GM12878 (cell line): Measurements from ENCODE around the gene SDHAF2. TPM values are rescaled to one million over a fixed set of nuclear protein-coding genes. Genes with fewer than 3 reads are reported as not detected.
A peak's percentile ranks its signal among the peaks of the same experiment; 100 is the strongest.

ENCODE experiments used
- ATAC-seq: fragments of 200-7000 bp; cut with Tn5 transposase; 3 replicates; pipeline ENCODE4 v1.9.1; 2020; ENCODE audit warnings: mild to moderate bottlenecking, moderate library complexity
- BruUV-seq: library from RNA; stranded (reverse); fragments of 400-500 nt; replicated peaks from 2 replicates; lab custom pipeline; 2021; lab: Mats Ljungman, UMichigan
- CTCF ChIA-PET: fragments of 300-600 bp; sonication (Branson Sonifier 250); formaldehyde crosslinking; extraction: SDS; loops from one replicate; lab custom pipeline; 2021; ENCODE audit warnings: inconsistent platforms; lab: Yijun Ruan, JAX
- POLR2A ChIA-PET: fragments of 350-600 bp; formaldehyde crosslinking; extraction: SDS; loops from one replicate; lab custom pipeline; 2021; ENCODE audit warnings: inconsistent platforms; lab: Charles Lee
- RAD21 ChIA-PET: fragments of 300-600 bp; sonication (Branson Sonifier 250); formaldehyde crosslinking; loops from one replicate; lab custom pipeline; 2023; ENCODE audit warnings: antibody characterized with exemption; ENCODE audit not compliant: unreplicated experiment; lab: Charles Lee
- SMC1A ChIA-PET: fragments of 300-600 bp; sonication (Branson Sonifier 250); formaldehyde crosslinking; loops from one replicate; lab custom pipeline; 2023; ENCODE audit not compliant: unreplicated experiment, uncharacterized antibody; lab: Charles Lee
- DNase-seq: peaks from one replicate; pipeline ENCODE4 v3.0.0-alpha.2; 2011; ENCODE audit warnings: low read depth, low spot score
- FAIRE-seq: peaks from 3 replicates; lab custom pipeline; 2011; peaks lifted over from hg19 to GRCh38; lab: Jason Lieb, UNC
- H2AFZ ChIP-seq: 2 replicates; pipeline ENCODE4 v1.6.0; 2011; ENCODE audit warnings: low read depth, low read length, control low read depth; ENCODE audit not compliant: control insufficient read depth
- H3K27ac ChIP-seq: 2 replicates; pipeline ENCODE4 v1.5.1; 2011; ENCODE audit warnings: control low read depth; ENCODE audit not compliant: control insufficient read depth, insufficient read depth
- H3K27me3 ChIP-seq, 2 experiments: replicated peaks in 1 of 2; 2 replicates each; pipeline versions ENCODE4 v1.6.0 to v1.6.1; 2011; ENCODE audit warnings: low read length in 1 of 2; ENCODE audit not compliant: control insufficient read depth in 2 of 2, insufficient read depth in 2 of 2
- H3K36me3 ChIP-seq, 2 experiments: 2 replicates each; pipeline ENCODE4 v1.5.1; 2011; ENCODE audit warnings: low read length in 1 of 2; ENCODE audit not compliant: control insufficient read depth in 2 of 2, insufficient read depth in 2 of 2
- H3K4me1 ChIP-seq: 2 replicates; pipeline ENCODE4 v1.6.1; 2011; ENCODE audit warnings: mild to moderate bottlenecking, low read length, moderate library complexity, mixed read lengths; ENCODE audit not compliant: control insufficient read depth, insufficient read depth
- H3K4me2 ChIP-seq: 2 replicates; pipeline ENCODE4 v1.6.0; 2011; ENCODE audit warnings: control low read depth; ENCODE audit not compliant: control insufficient read depth, insufficient read depth
- H3K4me3 ChIP-seq: fragments of 200-600 bp; sonication (generic); 2 replicates; pipeline ENCODE4 v1.5.1; 2016
- H3K79me2 ChIP-seq: 2 replicates; pipeline ENCODE4 v1.6.0; 2011; ENCODE audit warnings: low read length; ENCODE audit not compliant: control insufficient read depth, insufficient read depth
- H3K9ac ChIP-seq: 2 replicates; pipeline ENCODE4 v1.8.0; 2011; ENCODE audit warnings: low read length, control low read depth, mixed read lengths; ENCODE audit not compliant: control insufficient read depth, insufficient read depth
- H3K9me3 ChIP-seq: replicated peaks from 3 replicates; pipeline ENCODE4 v1.5.1; 2011; ENCODE audit warnings: mild to moderate bottlenecking, low read length; ENCODE audit not compliant: control insufficient read depth, insufficient read depth
- H4K20me1 ChIP-seq: 2 replicates; pipeline ENCODE4 v1.6.0; 2011; ENCODE audit not compliant: control insufficient read depth, insufficient read depth
- BCL11A ChIP-seq: IDR thresholded peaks from 2 replicates; pipeline ENCODE4 v1.6.1; 2011; ENCODE audit warnings: low read depth, low read length
- IRF4 ChIP-seq: IDR thresholded peaks from 2 replicates; pipeline ENCODE4 v1.6.1; 2011; ENCODE audit warnings: low read depth, low read length
- KLF5 ChIP-seq: fragments of 450-650 bp; IDR thresholded peaks from 2 replicates; pipeline ENCODE4 v1.6.1; 2014; ENCODE audit warnings: mild to moderate bottlenecking; ENCODE audit not compliant: partially characterized antibody
- RUNX3 ChIP-seq: IDR thresholded peaks from 2 replicates; pipeline ENCODE4 v1.6.1; 2012; ENCODE audit warnings: low read length, inconsistent platforms
- SIX5 ChIP-seq: IDR thresholded peaks from 2 replicates; pipeline ENCODE4 v1.6.1; 2011; ENCODE audit warnings: mild to moderate bottlenecking, low read depth, low read length, moderate library complexity; ENCODE audit not compliant: severe bottlenecking
- TBL1XR1 ChIP-seq: IDR thresholded peaks from 2 replicates; pipeline ENCODE4 v1.6.1; 2012; ENCODE audit warnings: low read depth, low read length, improper control_type of control experiment
- ZNF207 ChIP-seq: fragments of 450-650 bp; IDR thresholded peaks from 2 replicates; pipeline ENCODE4 v1.6.1; 2014; ENCODE audit warnings: antibody characterized with exemption, mild to moderate bottlenecking, borderline replicate concordance
- ZNF274 ChIP-seq: IDR thresholded peaks from one replicate; pipeline ENCODE4 v1.8.0; 2011; ENCODE audit not compliant: insufficient read length, insufficient read depth
- WGBS: methylation state at CpG from one replicate; pipeline ENCODE4 v1.1.6; 2016; ENCODE audit warnings: low lambda C conversion rate; ENCODE audit not compliant: insufficient replicate concordance, insufficient coverage; ENCODE audit errors: missing lambda C conversion rate; 5-methylcytosine and 5-hydroxymethylcytosine counted together
- in situ Hi-C: fragments of 300-500 bp; cut with MboI; formaldehyde crosslinking; loops from 9 replicates; pipeline ENCODE4 v1.14.3; 2018; ENCODE audit warnings: mixed read lengths
- intact Hi-C: fragments of 100-400 bp; cut with micrococcal nuclease; formaldehyde crosslinking; loops from one replicate; pipeline ENCODE4 v1.14.2; 2022; ENCODE audit not compliant: unreplicated experiment
- polyA plus RNA-seq, 11 experiments: library from polyadenylated mRNA; depleted of rRNA in 4 of 11; unstranded in 6 of 11; stranded (reverse) in 5 of 11; fragments of >200 nt; fragmentation: Nextera tagmentation in 4 of 11; fragmentation: Illumina TruSeq in 1 of 11; extraction: Ambion mirVana in 4 of 11; extraction: Trizol in 1 of 11; gene quantifications; 1 replicate in 1 of 11; 2 replicates in 10 of 11; pipeline versions ENCODE4 v1.2.1 to v1.2.3, GENCODE V29; 2011 to 2016; ENCODE audit warnings: inconsistent platforms in 2 of 11, missing spikeins in 2 of 11, low read depth in 1 of 11
- total RNA-seq, 4 experiments: library from RNA; depleted of rRNA in 3 of 4; stranded (reverse); fragments of >200 nt in 3 of 4; fragmentation: Illumina TruSeq in 1 of 4; extraction: Trizol in 1 of 4; gene quantifications; 2 replicates each; pipeline versions ENCODE4 v1.2.1 to v1.2.3, GENCODE V29; 2013 to 2021
- TF ChIP-seq, protein P1 (sequence below): fragments of 450-650 bp; IDR thresholded peaks from 2 replicates; pipeline ENCODE4 v1.6.1; 2017; ENCODE audit warnings: mild to moderate bottlenecking, moderate library complexity
- TF ChIP-seq, protein P2 (sequence below): fragments of 450-650 bp; IDR thresholded peaks from 2 replicates; pipeline ENCODE4 v1.6.1; 2018; ENCODE audit warnings: borderline replicate concordance, mild to moderate bottlenecking; ENCODE audit not compliant: partially characterized antibody
- TF ChIP-seq, protein P3 (sequence below): fragments of 450-650 bp; IDR thresholded peaks from 2 replicates; pipeline ENCODE4 v1.6.1; 2016; ENCODE audit warnings: mild to moderate bottlenecking, moderate library complexity, borderline replicate concordance

The SDHAF2 gene
- total and polyA plus RNA-seq, 10 of the 15 experiments (the other 5 are each of a cell fraction or from before 2014, with no cell fraction given): 30.6 to 160 (median 78.3) TPM

DNA sequence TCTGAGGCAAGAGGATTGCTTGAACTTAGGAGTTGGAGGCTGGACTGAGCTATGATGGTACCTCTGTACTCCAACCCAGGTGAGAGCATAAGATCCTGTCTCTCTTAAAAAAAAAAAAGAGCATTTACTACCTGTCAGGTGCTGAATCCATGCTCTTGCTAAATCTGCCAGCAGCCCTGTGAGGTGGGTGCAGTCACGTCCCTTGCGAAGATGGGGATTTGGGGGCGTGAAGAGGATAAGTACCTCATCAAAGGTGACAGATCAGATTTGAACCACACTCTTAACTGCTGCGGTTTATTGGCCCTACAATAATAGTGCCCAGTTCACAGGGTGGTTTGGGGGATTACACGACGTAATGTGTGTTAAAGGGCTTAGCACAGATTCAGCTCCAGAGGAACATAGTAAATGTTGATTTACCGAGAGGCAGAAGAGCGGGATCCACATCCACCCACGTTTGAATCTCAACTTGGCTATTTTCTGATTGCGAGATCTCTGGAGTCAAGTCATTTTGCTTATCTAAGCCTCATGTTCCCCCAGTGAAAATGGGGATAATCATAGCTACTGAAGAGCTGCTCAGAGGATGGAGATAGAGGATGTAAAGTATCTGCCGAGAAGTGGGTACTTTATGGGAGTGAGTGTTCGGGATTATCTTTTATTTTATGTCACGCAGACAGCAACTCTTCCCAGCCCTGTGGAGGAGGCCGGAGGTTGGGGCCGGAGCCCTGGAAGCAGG lies 50.5 kb downstream of the SDHAF2 start (continued):
- TF ChIP-seq, protein P1, sequence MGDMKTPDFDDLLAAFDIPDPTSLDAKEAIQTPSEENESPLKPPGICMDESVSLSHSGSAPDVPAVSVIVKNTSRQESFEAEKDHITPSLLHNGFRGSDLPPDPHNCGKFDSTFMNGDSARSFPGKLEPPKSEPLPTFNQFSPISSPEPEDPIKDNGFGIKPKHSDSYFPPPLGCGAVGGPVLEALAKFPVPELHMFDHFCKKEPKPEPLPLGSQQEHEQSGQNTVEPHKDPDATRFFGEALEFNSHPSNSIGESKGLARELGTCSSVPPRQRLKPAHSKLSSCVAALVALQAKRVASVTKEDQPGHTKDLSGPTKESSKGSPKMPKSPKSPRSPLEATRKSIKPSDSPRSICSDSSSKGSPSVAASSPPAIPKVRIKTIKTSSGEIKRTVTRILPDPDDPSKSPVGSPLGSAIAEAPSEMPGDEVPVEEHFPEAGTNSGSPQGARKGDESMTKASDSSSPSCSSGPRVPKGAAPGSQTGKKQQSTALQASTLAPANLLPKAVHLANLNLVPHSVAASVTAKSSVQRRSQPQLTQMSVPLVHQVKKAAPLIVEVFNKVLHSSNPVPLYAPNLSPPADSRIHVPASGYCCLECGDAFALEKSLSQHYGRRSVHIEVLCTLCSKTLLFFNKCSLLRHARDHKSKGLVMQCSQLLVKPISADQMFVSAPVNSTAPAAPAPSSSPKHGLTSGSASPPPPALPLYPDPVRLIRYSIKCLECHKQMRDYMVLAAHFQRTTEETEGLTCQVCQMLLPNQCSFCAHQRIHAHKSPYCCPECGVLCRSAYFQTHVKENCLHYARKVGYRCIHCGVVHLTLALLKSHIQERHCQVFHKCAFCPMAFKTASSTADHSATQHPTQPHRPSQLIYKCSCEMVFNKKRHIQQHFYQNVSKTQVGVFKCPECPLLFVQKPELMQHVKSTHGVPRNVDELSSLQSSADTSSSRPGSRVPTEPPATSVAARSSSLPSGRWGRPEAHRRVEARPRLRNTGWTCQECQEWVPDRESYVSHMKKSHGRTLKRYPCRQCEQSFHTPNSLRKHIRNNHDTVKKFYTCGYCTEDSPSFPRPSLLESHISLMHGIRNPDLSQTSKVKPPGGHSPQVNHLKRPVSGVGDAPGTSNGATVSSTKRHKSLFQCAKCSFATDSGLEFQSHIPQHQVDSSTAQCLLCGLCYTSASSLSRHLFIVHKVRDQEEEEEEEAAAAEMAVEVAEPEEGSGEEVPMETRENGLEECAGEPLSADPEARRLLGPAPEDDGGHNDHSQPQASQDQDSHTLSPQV: no peak
- TF ChIP-seq, protein P2, sequence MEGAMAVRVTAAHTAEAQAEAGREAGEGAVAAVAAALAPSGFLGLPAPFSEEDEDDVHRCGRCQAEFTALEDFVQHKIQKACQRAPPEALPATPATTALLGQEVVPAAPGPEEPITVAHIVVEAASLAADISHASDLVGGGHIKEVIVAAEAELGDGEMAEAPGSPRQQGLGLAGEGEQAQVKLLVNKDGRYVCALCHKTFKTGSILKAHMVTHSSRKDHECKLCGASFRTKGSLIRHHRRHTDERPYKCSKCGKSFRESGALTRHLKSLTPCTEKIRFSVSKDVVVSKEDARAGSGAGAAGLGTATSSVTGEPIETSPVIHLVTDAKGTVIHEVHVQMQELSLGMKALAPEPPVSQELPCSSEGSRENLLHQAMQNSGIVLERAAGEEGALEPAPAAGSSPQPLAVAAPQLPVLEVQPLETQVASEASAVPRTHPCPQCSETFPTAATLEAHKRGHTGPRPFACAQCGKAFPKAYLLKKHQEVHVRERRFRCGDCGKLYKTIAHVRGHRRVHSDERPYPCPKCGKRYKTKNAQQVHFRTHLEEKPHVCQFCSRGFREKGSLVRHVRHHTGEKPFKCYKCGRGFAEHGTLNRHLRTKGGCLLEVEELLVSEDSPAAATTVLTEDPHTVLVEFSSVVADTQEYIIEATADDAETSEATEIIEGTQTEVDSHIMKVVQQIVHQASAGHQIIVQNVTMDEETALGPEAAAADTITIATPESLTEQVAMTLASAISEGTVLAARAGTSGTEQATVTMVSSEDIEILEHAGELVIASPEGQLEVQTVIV: no peak
- TF ChIP-seq BCL11A: no peak

DNA sequence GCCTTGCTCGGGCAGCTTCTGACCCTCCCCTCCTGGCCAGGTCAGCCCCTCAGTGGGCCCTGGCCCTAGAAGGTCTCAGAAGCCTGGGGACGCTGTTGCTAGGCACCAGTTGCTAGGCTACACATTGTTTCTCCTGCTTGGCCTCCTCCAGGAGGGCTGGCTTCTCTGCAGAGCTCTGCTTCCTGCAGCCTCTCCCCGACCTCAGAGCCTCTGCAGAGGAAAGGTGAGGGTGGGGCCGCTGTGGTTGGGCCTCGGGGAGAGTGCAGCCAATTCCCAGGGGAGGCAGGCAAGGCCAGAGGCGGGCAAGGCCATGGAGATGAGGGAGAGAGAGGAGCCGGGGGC lies 51.0 kb downstream of the SDHAF2 start:
- no TSS peak for BruUV-seq
- WGBS: 16% methylated on average over 7 of the region's 7 CpGs
- H3K79me2 ChIP-seq: no peaks in the 10 kb centered on the region
- H3K27me3 ChIP-seq: no peaks in the 10 kb centered on the region
- no peak overlapping the region for H3K9ac ChIP-seq
- no peaks in the 10 kb centered on the region for H3K4me1 ChIP-seq
- in situ Hi-C loops (no loop called here), intact Hi-C loops (no loop called here)
- SMC1A ChIA-PET: interaction anchor here (1.5 kb wide), 1 partner anchor 158 kb away, joined by 3 read pairs; no protein-coding TSS in a partner anchor
- FAIRE-seq (no peak), DNase-seq (no peak), ATAC-seq (peak; percentile 32; the same call in 1 of the 3 replicates)
- no peak overlapping the region for H3K4me3 ChIP-seq
- no peak overlapping the region for H3K4me2 ChIP-seq
- CTCF ChIA-PET: interaction anchor here (0.7 to 2.5 kb wide), 3 partner anchors 13 to 34 kb away, joined by 4 to 7 read pairs (median 5); no protein-coding TSS in a partner anchor
- H3K9me3 ChIP-seq: no peaks in the 10 kb centered on the region
- peaks cover 3% of the 10 kb centered on the region; the same call in 1 of the 2 replicates for H4K20me1 ChIP-seq
- POLR2A ChIA-PET: no interaction called here
- H3K27ac ChIP-seq: no peak overlapping the region
- RAD21 ChIA-PET: no interaction called here
- H2AFZ ChIP-seq: no peak overlapping the region
- no peaks in the 10 kb centered on the region for H3K36me3 ChIP-seq
- TF ChIP-seq RUNX3: no peak
- TF ChIP-seq KLF5: no peak
- TF ChIP-seq SIX5: no peak
- TF ChIP-seq ZNF274: no peak
- no peak for TF ChIP-seq TBL1XR1
- no peak for TF ChIP-seq IRF4
- TF ChIP-seq, protein P3, sequence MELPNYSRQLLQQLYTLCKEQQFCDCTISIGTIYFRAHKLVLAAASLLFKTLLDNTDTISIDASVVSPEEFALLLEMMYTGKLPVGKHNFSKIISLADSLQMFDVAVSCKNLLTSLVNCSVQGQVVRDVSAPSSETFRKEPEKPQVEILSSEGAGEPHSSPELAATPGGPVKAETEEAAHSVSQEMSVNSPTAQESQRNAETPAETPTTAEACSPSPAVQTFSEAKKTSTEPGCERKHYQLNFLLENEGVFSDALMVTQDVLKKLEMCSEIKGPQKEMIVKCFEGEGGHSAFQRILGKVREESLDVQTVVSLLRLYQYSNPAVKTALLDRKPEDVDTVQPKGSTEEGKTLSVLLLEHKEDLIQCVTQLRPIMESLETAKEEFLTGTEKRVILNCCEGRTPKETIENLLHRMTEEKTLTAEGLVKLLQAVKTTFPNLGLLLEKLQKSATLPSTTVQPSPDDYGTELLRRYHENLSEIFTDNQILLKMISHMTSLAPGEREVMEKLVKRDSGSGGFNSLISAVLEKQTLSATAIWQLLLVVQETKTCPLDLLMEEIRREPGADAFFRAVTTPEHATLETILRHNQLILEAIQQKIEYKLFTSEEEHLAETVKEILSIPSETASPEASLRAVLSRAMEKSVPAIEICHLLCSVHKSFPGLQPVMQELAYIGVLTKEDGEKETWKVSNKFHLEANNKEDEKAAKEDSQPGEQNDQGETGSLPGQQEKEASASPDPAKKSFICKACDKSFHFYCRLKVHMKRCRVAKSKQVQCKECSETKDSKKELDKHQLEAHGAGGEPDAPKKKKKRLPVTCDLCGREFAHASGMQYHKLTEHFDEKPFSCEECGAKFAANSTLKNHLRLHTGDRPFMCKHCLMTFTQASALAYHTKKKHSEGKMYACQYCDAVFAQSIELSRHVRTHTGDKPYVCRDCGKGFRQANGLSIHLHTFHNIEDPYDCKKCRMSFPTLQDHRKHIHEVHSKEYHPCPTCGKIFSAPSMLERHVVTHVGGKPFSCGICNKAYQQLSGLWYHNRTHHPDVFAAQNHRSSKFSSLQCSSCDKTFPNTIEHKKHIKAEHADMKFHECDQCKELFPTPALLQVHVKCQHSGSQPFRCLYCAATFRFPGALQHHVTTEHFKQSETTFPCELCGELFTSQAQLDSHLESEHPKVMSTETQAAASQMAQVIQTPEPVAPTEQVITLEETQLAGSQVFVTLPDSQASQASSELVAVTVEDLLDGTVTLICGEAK: no peak
- no peak for TF ChIP-seq ZNF207
